HepG2 (cell line): Measurements from ENCODE around the gene PARD3. TPM values are rescaled to one million over a fixed set of nuclear protein-coding genes. Genes with fewer than 3 reads are reported as not detected.

ENCODE experiments used
- FOXK1 ChIP-seq: sonication (generic); formaldehyde crosslinking; IDR thresholded peaks from 2 replicates; pipeline ENCODE4 v1.4.0; 2020; ENCODE audit warnings: low read depth, missing genetic modification reagents, borderline replicate concordance
- GATAD1 ChIP-seq: IDR thresholded peaks from 2 replicates; pipeline ENCODE4 v1.6.1; 2016; ENCODE audit warnings: missing genetic modification reagents, missing compliant biosample characterization
- JDP2 ChIP-seq: sonication (generic); formaldehyde crosslinking; IDR thresholded peaks from 2 replicates; pipeline ENCODE4 v1.8.1; 2022; ENCODE audit warnings: missing genetic modification reagents, borderline replicate concordance
- MAFK ChIP-seq, 2 experiments: IDR thresholded peaks in 1 of 2; conservative IDR thresholded peaks in 1 of 2; 2 replicates each; pipeline ENCODE4 v1.6.1; 2011; ENCODE audit warnings: improper control_type of control experiment in 2 of 2, low read length in 2 of 2
- PHB2 ChIP-seq: fragments of 450-650 bp; IDR thresholded peaks from 2 replicates; pipeline ENCODE4 v1.6.1; 2018; ENCODE audit not compliant: partially characterized antibody
- PHF5A ChIP-seq: IDR thresholded peaks from one replicate; pipeline ENCODE4 v1.6.1; 2018; ENCODE audit warnings: low read depth, missing genetic modification reagents; ENCODE audit not compliant: unreplicated experiment
- RORA ChIP-seq: sonication (generic); formaldehyde crosslinking; IDR thresholded peaks from 2 replicates; pipeline ENCODE4 v1.5.0; 2020; ENCODE audit warnings: mild to moderate bottlenecking, missing genetic modification reagents, moderate library complexity
- SATB2 ChIP-seq: sonication (generic); formaldehyde crosslinking; IDR thresholded peaks from 2 replicates; pipeline ENCODE4 v1.5.0; 2020; ENCODE audit warnings: missing genetic modification reagents
- ZBTB20 ChIP-seq: sonication (generic); formaldehyde crosslinking; IDR thresholded peaks from 2 replicates; pipeline ENCODE4 v1.8.1; 2023; ENCODE audit warnings: missing genetic modification reagents, low read depth, mild to moderate bottlenecking, borderline replicate concordance
- ZFYVE20 ChIP-seq: sonication (generic); formaldehyde crosslinking; IDR thresholded peaks from 2 replicates; pipeline ENCODE4 v1.8.0; 2023; ENCODE audit warnings: low read depth, mild to moderate bottlenecking, moderate library complexity, missing genetic modification reagents, borderline replicate concordance
- ZNF350 ChIP-seq: sonication (generic); formaldehyde crosslinking; IDR thresholded peaks from 2 replicates; pipeline ENCODE4 v1.4.0; 2020; ENCODE audit warnings: mild to moderate bottlenecking, low read depth, missing genetic modification reagents, borderline replicate concordance
- ZNF383 ChIP-seq: sonication (generic); formaldehyde crosslinking; IDR thresholded peaks from 2 replicates; pipeline ENCODE4 v1.4.0; 2020; ENCODE audit warnings: missing genetic modification reagents, mild to moderate bottlenecking, borderline replicate concordance
- ZNF572 ChIP-seq: sonication (generic); formaldehyde crosslinking; IDR thresholded peaks from 2 replicates; pipeline ENCODE4 v1.5.1; 2020; ENCODE audit warnings: mild to moderate bottlenecking, missing genetic modification reagents
- ZNF766 ChIP-seq: sonication (generic); formaldehyde crosslinking; IDR thresholded peaks from 2 replicates; pipeline ENCODE4 v1.5.0; 2020; ENCODE audit warnings: missing genetic modification reagents, borderline replicate concordance
- ZSCAN9 ChIP-seq: IDR thresholded peaks from 2 replicates; pipeline ENCODE4 v1.6.1; 2016; ENCODE audit warnings: borderline replicate concordance
- polyA plus RNA-seq, 8 experiments: library from polyadenylated mRNA; depleted of rRNA in 3 of 8; stranded (reverse) in 7 of 8; unstranded in 1 of 8; fragments of >200 nt; fragmentation: Illumina TruSeq in 4 of 8; extraction: Trizol in 4 of 8; gene quantifications; 2 replicates each; pipeline versions ENCODE4 v1.2.1 to v1.2.3, GENCODE V29; 2011 to 2016; ENCODE audit warnings: low read depth in 4 of 8, missing spikeins in 1 of 8, mixed read lengths in 1 of 8; ENCODE audit not compliant: insufficient read depth in 1 of 8
- total RNA-seq, 5 experiments: library from RNA; depleted of rRNA; stranded (reverse); fragments of >200 nt; fragmentation: Illumina TruSeq; extraction: Trizol; gene quantifications; 2 replicates each; pipeline ENCODE4 v1.2.3, GENCODE V29; 2016; ENCODE audit warnings: low read depth in 1 of 5
- TF ChIP-seq, protein P1 (sequence below), 2 experiments: sonication (generic) in 1 of 2; formaldehyde crosslinking in 1 of 2; IDR thresholded peaks; 2 replicates each; pipeline versions ENCODE4 v1.6.1 to v1.9.0; 2014 to 2022; ENCODE audit warnings: antibody characterized with exemption in 1 of 2, borderline replicate concordance in 1 of 2, inconsistent platforms in 1 of 2, low read depth in 1 of 2, missing genetic modification reagents in 1 of 2
- TF ChIP-seq, protein P2 (sequence below): sonication (generic); formaldehyde crosslinking; IDR thresholded peaks from 2 replicates; pipeline ENCODE4 v1.4.0; 2020; ENCODE audit warnings: missing genetic modification reagents
- TF ChIP-seq, protein P3 (sequence below): sonication (generic); formaldehyde crosslinking; IDR thresholded peaks from 2 replicates; pipeline ENCODE4 v1.5.0; 2020; ENCODE audit warnings: mild to moderate bottlenecking, missing genetic modification reagents

PARD3 gene
- total and polyA plus RNA-seq, 2 of the 13 experiments (the other 11 are each of a cell fraction or from before 2014, with no cell fraction given): 40.9 to 60.0 TPM

DNA sequence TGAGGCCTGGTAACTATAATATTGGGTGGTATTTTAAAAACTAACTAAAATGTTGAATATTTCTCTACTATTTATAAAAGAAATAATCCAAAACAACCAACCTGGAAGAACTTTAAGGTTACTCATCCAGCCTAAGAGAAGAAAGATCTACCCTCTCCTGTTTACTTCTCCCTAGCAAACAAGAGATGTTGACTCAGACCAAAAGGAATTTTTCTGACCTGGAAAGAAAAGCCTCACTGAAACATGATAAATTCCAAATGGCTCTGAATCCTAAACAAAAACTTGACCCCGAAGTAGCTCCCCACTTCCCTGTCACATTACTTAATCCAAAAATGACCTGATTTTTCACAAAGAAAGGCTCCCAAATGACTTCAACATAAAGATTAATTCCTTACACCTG lies 101.2 kb downstream of the PARD3 start (continued):
- no peak for TF ChIP-seq ZFYVE20 (CRISPR knock-in tag)
- TF ChIP-seq RORA (CRISPR knock-in tag): no peak
- TF ChIP-seq FOXK1 (CRISPR knock-in tag): 0 out of 2 replicates have a peak, but pooled peaks have one; percentile 46
- TF ChIP-seq JDP2 (CRISPR knock-in tag): no peak
- no peak for TF ChIP-seq ZBTB20 (CRISPR knock-in tag)
- TF ChIP-seq, protein P1, sequence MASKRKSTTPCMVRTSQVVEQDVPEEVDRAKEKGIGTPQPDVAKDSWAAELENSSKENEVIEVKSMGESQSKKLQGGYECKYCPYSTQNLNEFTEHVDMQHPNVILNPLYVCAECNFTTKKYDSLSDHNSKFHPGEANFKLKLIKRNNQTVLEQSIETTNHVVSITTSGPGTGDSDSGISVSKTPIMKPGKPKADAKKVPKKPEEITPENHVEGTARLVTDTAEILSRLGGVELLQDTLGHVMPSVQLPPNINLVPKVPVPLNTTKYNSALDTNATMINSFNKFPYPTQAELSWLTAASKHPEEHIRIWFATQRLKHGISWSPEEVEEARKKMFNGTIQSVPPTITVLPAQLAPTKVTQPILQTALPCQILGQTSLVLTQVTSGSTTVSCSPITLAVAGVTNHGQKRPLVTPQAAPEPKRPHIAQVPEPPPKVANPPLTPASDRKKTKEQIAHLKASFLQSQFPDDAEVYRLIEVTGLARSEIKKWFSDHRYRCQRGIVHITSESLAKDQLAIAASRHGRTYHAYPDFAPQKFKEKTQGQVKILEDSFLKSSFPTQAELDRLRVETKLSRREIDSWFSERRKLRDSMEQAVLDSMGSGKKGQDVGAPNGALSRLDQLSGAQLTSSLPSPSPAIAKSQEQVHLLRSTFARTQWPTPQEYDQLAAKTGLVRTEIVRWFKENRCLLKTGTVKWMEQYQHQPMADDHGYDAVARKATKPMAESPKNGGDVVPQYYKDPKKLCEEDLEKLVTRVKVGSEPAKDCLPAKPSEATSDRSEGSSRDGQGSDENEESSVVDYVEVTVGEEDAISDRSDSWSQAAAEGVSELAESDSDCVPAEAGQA (IDR thresholded peaks at IDR 0.05; ENCODE audit: low read depth): no peak
- TF ChIP-seq, protein P1 (CRISPR knock-in tag; IDR thresholded peaks at IDR 0.05; ENCODE audit: borderline replicate concordance): no peak
- TF ChIP-seq ZNF383 (CRISPR knock-in tag): no peak
- no peak for TF ChIP-seq SATB2 (CRISPR knock-in tag)
- TF ChIP-seq, protein P2, sequence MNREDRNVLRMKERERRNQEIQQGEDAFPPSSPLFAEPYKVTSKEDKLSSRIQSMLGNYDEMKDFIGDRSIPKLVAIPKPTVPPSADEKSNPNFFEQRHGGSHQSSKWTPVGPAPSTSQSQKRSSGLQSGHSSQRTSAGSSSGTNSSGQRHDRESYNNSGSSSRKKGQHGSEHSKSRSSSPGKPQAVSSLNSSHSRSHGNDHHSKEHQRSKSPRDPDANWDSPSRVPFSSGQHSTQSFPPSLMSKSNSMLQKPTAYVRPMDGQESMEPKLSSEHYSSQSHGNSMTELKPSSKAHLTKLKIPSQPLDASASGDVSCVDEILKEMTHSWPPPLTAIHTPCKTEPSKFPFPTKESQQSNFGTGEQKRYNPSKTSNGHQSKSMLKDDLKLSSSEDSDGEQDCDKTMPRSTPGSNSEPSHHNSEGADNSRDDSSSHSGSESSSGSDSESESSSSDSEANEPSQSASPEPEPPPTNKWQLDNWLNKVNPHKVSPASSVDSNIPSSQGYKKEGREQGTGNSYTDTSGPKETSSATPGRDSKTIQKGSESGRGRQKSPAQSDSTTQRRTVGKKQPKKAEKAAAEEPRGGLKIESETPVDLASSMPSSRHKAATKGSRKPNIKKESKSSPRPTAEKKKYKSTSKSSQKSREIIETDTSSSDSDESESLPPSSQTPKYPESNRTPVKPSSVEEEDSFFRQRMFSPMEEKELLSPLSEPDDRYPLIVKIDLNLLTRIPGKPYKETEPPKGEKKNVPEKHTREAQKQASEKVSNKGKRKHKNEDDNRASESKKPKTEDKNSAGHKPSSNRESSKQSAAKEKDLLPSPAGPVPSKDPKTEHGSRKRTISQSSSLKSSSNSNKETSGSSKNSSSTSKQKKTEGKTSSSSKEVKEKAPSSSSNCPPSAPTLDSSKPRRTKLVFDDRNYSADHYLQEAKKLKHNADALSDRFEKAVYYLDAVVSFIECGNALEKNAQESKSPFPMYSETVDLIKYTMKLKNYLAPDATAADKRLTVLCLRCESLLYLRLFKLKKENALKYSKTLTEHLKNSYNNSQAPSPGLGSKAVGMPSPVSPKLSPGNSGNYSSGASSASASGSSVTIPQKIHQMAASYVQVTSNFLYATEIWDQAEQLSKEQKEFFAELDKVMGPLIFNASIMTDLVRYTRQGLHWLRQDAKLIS (CRISPR knock-in tag): no peak
- no peak for TF ChIP-seq ZSCAN9 (CRISPR knock-in tag)
- TF ChIP-seq, protein P3, sequence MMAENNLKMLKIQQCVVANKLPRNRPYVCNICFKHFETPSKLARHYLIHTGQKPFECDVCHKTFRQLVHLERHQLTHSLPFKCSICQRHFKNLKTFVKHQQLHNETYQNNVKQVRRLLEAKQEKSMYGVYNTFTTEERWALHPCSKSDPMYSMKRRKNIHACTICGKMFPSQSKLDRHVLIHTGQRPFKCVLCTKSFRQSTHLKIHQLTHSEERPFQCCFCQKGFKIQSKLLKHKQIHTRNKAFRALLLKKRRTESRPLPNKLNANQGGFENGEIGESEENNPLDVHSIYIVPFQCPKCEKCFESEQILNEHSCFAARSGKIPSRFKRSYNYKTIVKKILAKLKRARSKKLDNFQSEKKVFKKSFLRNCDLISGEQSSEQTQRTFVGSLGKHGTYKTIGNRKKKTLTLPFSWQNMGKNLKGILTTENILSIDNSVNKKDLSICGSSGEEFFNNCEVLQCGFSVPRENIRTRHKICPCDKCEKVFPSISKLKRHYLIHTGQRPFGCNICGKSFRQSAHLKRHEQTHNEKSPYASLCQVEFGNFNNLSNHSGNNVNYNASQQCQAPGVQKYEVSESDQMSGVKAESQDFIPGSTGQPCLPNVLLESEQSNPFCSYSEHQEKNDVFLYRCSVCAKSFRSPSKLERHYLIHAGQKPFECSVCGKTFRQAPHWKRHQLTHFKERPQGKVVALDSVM (CRISPR knock-in tag): peak; percentile 8; the same call in 1 of the 2 replicates
- no peak for TF ChIP-seq ZNF572 (CRISPR knock-in tag)
- no peak for TF ChIP-seq ZNF766 (CRISPR knock-in tag)
- TF ChIP-seq PHB2: no peak
- TF ChIP-seq PHF5A (CRISPR knock-in tag): no peak
- 0 out of 4 replicates have a peak, but pooled peaks of 1 of the 2 experiments have one; percentile 0 for TF ChIP-seq MAFK (conservative IDR thresholded peaks at IDR 0.05 in 1 of 2, IDR thresholded peaks at IDR 0.05 in 1 of 2; ENCODE audit: low read length in 2 of 2)
- no peak for TF ChIP-seq GATAD1 (CRISPR knock-in tag)
- no peak for TF ChIP-seq ZNF350
